ENCODE measurements around the gene FCRL5. TPM values are rescaled to one million over a fixed set of nuclear protein-coding genes. Genes with fewer than 3 reads are reported as not detected.

The FCRL5 gene
- total RNA-seq, 1 donor from 2014 or later: not detected

- TF ChIP-seq CTCF (IDR thresholded peaks at IDR 0.05; ENCODE audit: insufficient read depth, low read depth, low read length): no peak
- no peak for TF ChIP-seq EZH2 (IDR thresholded peaks at IDR 0.05; ENCODE audit: insufficient read depth, low read length)
- H4K20me1 ChIP-seq (ENCODE audit: insufficient read depth, low read length): no peaks in the 10 kb centered on the region
- no peaks in the 10 kb centered on the region for H3K4me1 ChIP-seq (ENCODE audit: insufficient read depth, low read length)
- no peaks in the 10 kb centered on the region for H3K9me3 ChIP-seq (ENCODE audit: insufficient read depth, low read depth, low read length)
- no peak within 1 kb of the TSS for H3K4me2 ChIP-seq (ENCODE audit: low read length)
- Mint-ChIP-seq H3K4me1 (ENCODE audit: low read depth, unreplicated experiment) (peaks cover 7% of the 10 kb centered on the region), H3K27ac (ENCODE audit: unreplicated experiment) (no peak within 1 kb of the TSS), H3K27me3 (ENCODE audit: low read depth, unreplicated experiment) (peaks cover 2% of the 10 kb centered on the region), H3K4me3 (ENCODE audit: unreplicated experiment) (no peak within 1 kb of the TSS), H3K36me3 (ENCODE audit: low read depth, unreplicated experiment) (no peaks in the 10 kb centered on the region), H3K9me3 (ENCODE audit: unreplicated experiment) (no peaks in the 10 kb centered on the region)
- H3K36me3 ChIP-seq (ENCODE audit: insufficient read depth, low read length): no peaks in the 10 kb centered on the region
- DNase-seq (ENCODE audit: low read depth) (no peak), FAIRE-seq (no peak)
- no peak within 1 kb of the TSS for H3K4me3 ChIP-seq (ENCODE audit: insufficient read depth, low read depth, low read length)
- H3K79me2 ChIP-seq (ENCODE audit: insufficient read depth, low read length): no peaks in the 10 kb centered on the region
- H3K27ac ChIP-seq (ENCODE audit: low read depth, low read length): no peak within 1 kb of the TSS
- H3K27me3 ChIP-seq (ENCODE audit: insufficient read depth, low read length): no peaks in the 10 kb centered on the region
- no peak within 1 kb of the TSS for H2AFZ ChIP-seq (ENCODE audit: low read depth, low read length)
- no peak within 1 kb of the TSS for H3K9ac ChIP-seq (ENCODE audit: low read length)
Measured at GRCh38 chr1:157597959-157598667, 45.8 kb upstream of the FCRL5 start, which contains the start of gene FCRL4. Gene FCRL4, minus strand, starts transcription at chr1:157598085. Its CDS starts 141 bp downstream, at chr1:157597944.

- Mint-ChIP-seq H3K4me3 (ENCODE audit: unreplicated experiment) (no peak overlapping the region), H3K27ac (ENCODE audit: unreplicated experiment) (peak overlapping the region; percentile 27), H3K27me3 (ENCODE audit: low read depth, unreplicated experiment) (no peaks in the 10 kb centered on the region), H3K4me1 (ENCODE audit: low read depth, unreplicated experiment) (peaks cover 7% of the 10 kb centered on the region), H3K36me3 (ENCODE audit: low read depth, unreplicated experiment) (no peaks in the 10 kb centered on the region), H3K9me3 (ENCODE audit: unreplicated experiment) (no peaks in the 10 kb centered on the region)
- Histone ChIP-seq H3K4me2 (ENCODE audit: low read length) (no peak overlapping the region), H4K20me1 (ENCODE audit: insufficient read depth, low read length) (no peaks in the 10 kb centered on the region), H3K9ac (ENCODE audit: low read length) (no peak overlapping the region), H3K27ac (ENCODE audit: low read depth, low read length) (no peak overlapping the region), H3K9me3 (ENCODE audit: insufficient read depth, low read depth, low read length) (no peaks in the 10 kb centered on the region), H3K4me1 (ENCODE audit: insufficient read depth, low read length) (no peaks in the 10 kb centered on the region), H3K36me3 (ENCODE audit: insufficient read depth, low read length) (no peaks in the 10 kb centered on the region), H2AFZ (ENCODE audit: low read depth, low read length) (no peak overlapping the region), H3K79me2 (ENCODE audit: insufficient read depth, low read length) (no peaks in the 10 kb centered on the region), H3K27me3 (ENCODE audit: insufficient read depth, low read length) (no peaks in the 10 kb centered on the region), H3K4me3 (ENCODE audit: insufficient read depth, low read depth, low read length) (no peak overlapping the region)
- no peak for FAIRE-seq
- TF ChIP-seq CTCF (IDR thresholded peaks at IDR 0.05; ENCODE audit: insufficient read depth, low read depth, low read length) (no peak), EZH2 (IDR thresholded peaks at IDR 0.05; ENCODE audit: insufficient read depth, low read length) (no peak)
- DNase-seq (ENCODE audit: low read depth): no peak
Measured at GRCh38 chr1:157596384-157596783, 44.1 kb upstream of the FCRL5 start.

- FAIRE-seq: no peak
- no peak overlapping the region for H3K4me3 Mint-ChIP-seq (ENCODE audit: unreplicated experiment)
- no peaks in the 10 kb centered on the region for H3K36me3 Mint-ChIP-seq (ENCODE audit: low read depth, unreplicated experiment)
- Histone ChIP-seq H3K9ac (ENCODE audit: low read length) (no peak overlapping the region), H3K79me2 (ENCODE audit: insufficient read depth, low read length) (no peaks in the 10 kb centered on the region), H3K4me2 (ENCODE audit: low read length) (no peak overlapping the region), H3K27me3 (ENCODE audit: insufficient read depth, low read length) (no peaks in the 10 kb centered on the region), H3K36me3 (ENCODE audit: insufficient read depth, low read length) (no peaks in the 10 kb centered on the region), H3K4me1 (ENCODE audit: insufficient read depth, low read length) (no peaks in the 10 kb centered on the region), H2AFZ (ENCODE audit: low read depth, low read length) (no peak overlapping the region), H3K27ac (ENCODE audit: low read depth, low read length) (no peak overlapping the region), H3K4me3 (ENCODE audit: insufficient read depth, low read depth, low read length) (no peak overlapping the region), H3K9me3 (ENCODE audit: insufficient read depth, low read depth, low read length) (no peaks in the 10 kb centered on the region), H4K20me1 (ENCODE audit: insufficient read depth, low read length) (no peaks in the 10 kb centered on the region)
- no peaks in the 10 kb centered on the region for H3K9me3 Mint-ChIP-seq (ENCODE audit: unreplicated experiment)
- no peak for TF ChIP-seq EZH2 (IDR thresholded peaks at IDR 0.05; ENCODE audit: insufficient read depth, low read length)
- no peak overlapping the region for H3K27ac Mint-ChIP-seq (ENCODE audit: unreplicated experiment)
- H3K27me3 Mint-ChIP-seq (ENCODE audit: low read depth, unreplicated experiment): no peaks in the 10 kb centered on the region
- DNase-seq (ENCODE audit: low read depth): no peak
- peaks cover 7% of the 10 kb centered on the region for H3K4me1 Mint-ChIP-seq (ENCODE audit: low read depth, unreplicated experiment)
Measured at GRCh38 chr1:157595356-157595755, 43.0 kb upstream of the FCRL5 start.
